H54 (cell line): ENCODE measurements around the gene CYSRT1.

Experiments used
- DNase-seq: peaks from one replicate; pipeline ENCODE4 v3.0.0; 2011; ENCODE audit warnings: low spot score, mixed read lengths; ENCODE audit not compliant: insufficient read length
- FAIRE-seq: peaks from 3 replicates; lab custom pipeline; 2011; peaks lifted over from hg19 to GRCh38; lab: Jason Lieb, UNC
- POLR2A ChIP-seq: IDR thresholded peaks from 2 replicates; pipeline ENCODE4 v1.6.1; 2011; ENCODE audit warnings: low read depth, mild to moderate bottlenecking, low read length

The CYSRT1 gene

DNA sequence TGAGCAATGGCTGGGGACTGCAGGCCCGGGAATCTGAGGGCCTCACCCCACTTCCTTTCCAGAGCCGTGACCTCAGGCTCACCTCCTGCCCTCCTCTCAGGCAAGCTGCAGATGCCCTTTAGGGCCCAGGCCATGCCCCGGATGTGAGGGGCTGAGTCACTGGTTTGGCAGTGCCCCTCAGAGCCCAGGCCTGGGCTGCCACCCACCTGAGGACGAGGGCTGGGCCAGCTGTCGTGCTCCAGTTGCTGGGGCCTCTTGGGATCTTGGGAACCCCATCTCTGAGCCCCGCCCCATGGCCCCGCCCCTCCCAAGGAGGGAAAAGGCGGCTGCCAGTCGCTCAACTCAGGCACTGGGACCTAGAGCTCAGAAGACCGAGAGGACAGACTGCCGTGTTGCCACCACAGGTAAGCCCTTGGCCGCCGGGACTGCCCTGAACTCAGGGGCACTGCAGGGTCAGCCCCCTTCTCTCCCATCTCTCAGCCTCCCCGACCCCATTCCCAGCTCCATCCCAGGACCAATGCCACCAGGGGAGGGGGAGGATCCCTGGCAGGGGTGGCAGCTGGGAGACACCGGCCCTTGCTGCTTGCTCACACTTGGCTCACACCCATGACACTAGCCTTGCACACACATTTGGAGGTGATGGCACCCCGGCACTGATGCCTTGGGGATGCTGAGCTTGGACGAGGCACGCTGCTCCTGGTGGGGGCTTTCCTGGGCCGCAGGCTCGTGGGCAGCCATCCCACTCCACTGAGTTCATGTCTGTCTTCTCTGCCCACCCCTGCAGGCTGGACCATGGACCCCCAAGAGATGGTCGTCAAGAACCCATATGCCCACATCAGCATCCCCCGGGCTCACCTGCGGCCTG is at the start of gene CYSRT1:
CYSRT1 (plus strand) TSS at position 345 of the 865 bp plus-strand sequence; CDS start at position 793, 448 bp downstream.
- no peak for TF ChIP-seq POLR2A
- DNase-seq: no peak
- FAIRE-seq: no peak

DNA sequence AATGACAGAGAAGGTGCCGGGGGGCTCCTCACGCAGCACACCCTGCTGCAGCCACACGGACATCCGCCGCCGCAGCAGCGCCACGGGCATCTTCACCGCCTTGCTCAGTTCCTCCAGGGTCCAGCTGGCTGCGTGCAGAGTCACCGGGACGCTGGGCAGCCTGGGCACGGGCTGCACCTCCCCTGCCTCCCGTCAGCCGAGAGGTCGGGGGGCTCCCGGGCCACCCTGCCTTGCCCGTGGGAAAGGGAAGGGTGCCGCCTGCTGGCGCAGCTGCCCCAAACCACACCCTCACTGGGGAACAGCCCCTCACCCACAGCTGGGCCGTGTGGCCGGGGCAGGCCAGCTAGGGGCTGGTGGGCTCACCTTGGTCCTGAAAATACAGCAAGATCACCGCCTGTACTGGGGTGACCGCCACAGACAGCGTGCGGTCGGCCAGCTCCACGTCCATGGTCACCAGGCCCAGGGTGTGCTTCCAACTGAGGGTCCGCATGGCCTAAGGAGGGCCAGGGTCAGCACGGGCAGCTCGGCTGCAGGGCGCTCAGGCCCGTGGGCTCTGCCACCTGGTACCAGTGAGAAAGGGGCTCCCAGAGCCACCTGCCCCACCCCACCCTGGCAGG is 49.5 kb upstream of the CYSRT1 start:
- no peak for FAIRE-seq
- TF ChIP-seq POLR2A: no peak
- no peak for DNase-seq

- FAIRE-seq (no peak), DNase-seq (no peak)
- TF ChIP-seq POLR2A: no peak
Measured at GRCh38 chr9:137176302-137177182, 48.4 kb upstream of the CYSRT1 start.

DNA sequence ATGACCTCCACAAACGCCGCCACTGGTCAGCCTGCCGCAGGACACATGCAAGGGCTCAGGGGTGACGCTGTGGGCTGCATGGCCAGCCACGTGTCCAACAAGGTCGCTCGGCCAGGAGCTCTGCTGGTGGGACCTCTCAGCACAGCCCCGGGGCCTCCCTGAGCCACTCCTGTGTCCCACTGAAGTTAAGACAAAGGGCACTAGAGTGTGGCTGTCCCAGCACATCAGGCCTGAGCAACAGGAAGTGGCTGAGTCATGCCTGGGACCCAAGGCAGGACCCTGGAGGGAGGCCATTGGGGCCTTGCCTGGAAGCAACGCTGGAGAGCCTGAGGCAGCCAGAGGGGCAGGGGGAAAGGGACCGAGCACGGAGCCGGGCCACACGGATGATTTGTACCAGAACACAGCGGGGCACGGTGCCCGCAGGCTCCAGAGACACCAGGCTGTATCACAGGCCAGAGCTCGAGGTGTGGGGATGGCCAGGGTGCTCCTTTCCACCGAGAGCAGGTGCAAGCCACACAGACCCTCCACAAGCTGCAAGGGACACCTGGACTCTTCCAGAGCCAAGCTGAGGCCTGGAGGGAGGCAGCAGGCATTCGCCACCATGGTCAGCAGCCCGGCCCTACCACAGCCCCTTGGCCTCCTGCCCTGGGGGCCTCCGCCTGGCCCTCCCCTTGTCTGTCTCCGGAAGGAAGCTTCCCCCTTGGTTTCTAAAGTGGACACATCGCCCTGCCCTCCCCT is 46.6 kb upstream of the CYSRT1 start:
- FAIRE-seq (no peak), DNase-seq (peak; percentile 69)
- TF ChIP-seq POLR2A: no peak

GRCh38 chr9:137178939-137179630 is 45.9 kb upstream of the CYSRT1 start:
- no peak for TF ChIP-seq POLR2A
- no peak for DNase-seq
- no peak for FAIRE-seq

DNA sequence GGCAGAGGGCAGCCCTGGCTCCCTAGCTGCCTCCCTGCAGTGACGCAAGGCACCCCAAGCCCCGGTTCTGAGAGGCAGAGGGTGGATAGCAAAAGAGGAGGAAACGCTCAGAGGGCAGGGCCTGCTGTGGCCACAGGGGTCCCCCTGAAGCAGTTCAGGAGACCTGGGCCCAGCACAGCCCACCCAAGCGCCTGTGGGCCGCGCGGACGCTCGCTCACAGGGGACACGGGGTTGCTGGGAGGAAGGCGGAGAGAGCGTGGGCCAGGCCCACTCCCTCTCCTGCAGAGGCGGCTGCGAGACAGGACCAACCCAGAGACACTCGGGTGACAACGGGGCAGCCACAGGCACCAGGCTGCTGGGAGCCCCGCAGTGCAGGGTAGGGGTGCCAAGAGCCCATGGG is 45.2 kb upstream of the CYSRT1 start:
- DNase-seq (no peak), FAIRE-seq (no peak)
- TF ChIP-seq POLR2A: no peak

GRCh38 chr9:137180491-137180890 is 44.5 kb upstream of the CYSRT1 start:
- FAIRE-seq (no peak), DNase-seq (no peak)
- no peak for TF ChIP-seq POLR2A

DNA sequence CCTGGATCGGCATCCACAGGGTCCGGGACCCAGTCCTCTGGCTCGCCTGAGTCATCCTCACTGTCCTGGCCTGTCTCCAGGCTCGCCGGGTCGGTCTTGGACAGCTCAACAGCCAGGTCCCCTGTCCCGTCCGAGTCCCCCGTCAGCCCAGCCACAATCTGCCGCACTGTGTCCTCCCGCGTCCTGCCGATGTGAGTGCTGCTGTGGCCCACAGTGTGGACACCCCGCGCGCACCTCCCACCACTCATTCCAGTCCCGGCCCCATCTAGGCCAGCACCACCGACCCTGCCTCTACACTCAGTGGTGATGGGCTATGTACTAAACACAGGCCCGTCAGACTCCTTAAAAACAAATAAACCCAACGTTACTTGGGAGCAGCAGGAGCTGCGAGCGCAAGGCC is 43.3 kb upstream of the CYSRT1 start:
- no peak for DNase-seq
- TF ChIP-seq POLR2A: no peak
- FAIRE-seq: no peak

GRCh38 chr9:137182836-137183235 is 42.1 kb upstream of the CYSRT1 start:
- TF ChIP-seq POLR2A: no peak
- FAIRE-seq (no peak), DNase-seq (no peak)

GRCh38 chr9:137183980-137184595 is 40.9 kb upstream of the CYSRT1 start:
- no peak for TF ChIP-seq POLR2A
- DNase-seq: no peak
- no peak for FAIRE-seq

DNA sequence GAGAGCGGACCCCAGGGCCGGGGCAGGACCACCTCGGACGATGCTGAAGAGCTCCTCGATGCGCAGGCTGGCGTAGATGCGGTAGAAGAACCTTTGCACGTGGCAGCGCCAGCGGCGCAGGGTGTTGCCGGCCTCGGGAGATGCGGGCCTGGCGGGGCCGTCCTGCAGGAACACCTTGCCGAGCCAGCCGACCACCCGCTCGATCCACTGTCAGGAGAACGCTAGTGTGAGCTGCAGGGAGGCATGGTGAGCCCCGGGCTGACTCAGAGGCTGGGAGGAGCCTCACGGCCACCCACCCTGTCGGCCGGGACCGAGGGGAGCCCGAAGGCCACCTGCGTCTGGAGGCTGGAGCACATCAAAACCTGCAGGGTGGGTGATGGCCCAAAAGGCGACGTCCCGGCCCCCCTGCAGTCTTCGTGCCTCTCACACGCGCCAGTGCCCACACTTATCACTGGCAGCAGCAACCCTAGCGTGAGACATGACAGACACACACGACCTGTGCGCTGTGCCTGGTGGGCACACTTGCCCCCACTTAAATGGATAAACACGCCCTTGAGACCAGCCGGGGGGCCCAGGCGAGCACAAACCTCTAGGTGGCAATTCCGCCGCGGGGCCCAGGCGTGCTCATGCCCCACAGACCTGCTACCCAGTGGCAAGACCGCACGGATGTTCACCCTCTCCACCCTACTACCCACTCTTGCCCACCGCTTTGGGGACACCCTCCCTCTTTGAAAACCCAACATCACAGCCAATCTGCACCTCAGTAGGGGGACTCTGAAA is 39.9 kb upstream of the CYSRT1 start:
- TF ChIP-seq POLR2A: no peak
- no peak for FAIRE-seq
- DNase-seq: no peak
